B cell (primary cell): ENCODE measurements around the gene IGHMBP2. TPM values are rescaled to one million over a fixed set of nuclear protein-coding genes. Genes with fewer than 3 reads are reported as not detected.

ENCODE experiments used
- ATAC-seq: fragments of 200-7000 bp; cut with Tn5 transposase; one replicate; pipeline ENCODE4 v1.10.0; 2021; ENCODE audit warnings: low read depth, mild to moderate bottlenecking, moderate number of reproducible peaks, moderate library complexity
- CTCF ChIA-PET: fragments of 350-600 bp; sonication (Branson Sonifier 250); formaldehyde crosslinking; loops from one replicate; lab custom pipeline; 2021; ENCODE audit warnings: antibody characterized with exemption, inconsistent platforms; lab: Charles Lee
- POLR2A ChIA-PET: fragments of 350-600 bp; sonication (Branson Sonifier 250); formaldehyde crosslinking; loops from one replicate; lab custom pipeline; 2021; ENCODE audit warnings: antibody characterized with exemption; lab: Charles Lee
- DNase-seq: peaks from one replicate; pipeline ENCODE4 v3.0.0; 2013
- H2AFZ ChIP-seq: 2 replicates; pipeline ENCODE4 v1.6.1; 2012; ENCODE audit warnings: mild to moderate bottlenecking, low read depth, low read length; ENCODE audit not compliant: insufficient read depth, poor library complexity, severe bottlenecking
- H3K27ac ChIP-seq, 2 donors: 1 replicate in 1 of 2; 2 replicates in 1 of 2; pipeline ENCODE4 v1.5.1; 2012 to 2013; ENCODE audit warnings: low read length in 2 of 2, mild to moderate bottlenecking in 2 of 2, moderate library complexity in 1 of 2
- H3K27me3 ChIP-seq, 4 experiments: fragments of 200-600 bp in 1 of 4; sonication (generic) in 1 of 4; replicated peaks in 1 of 4; 1 replicate in 2 of 4; 2 replicates in 2 of 4; pipeline versions ENCODE4 v1.6.1 to v1.7.0; 2013 to 2016; ENCODE audit warnings: low read length in 3 of 4, mild to moderate bottlenecking in 2 of 4, mixed read lengths in 1 of 4, moderate library complexity in 1 of 4; ENCODE audit not compliant: insufficient read depth in 4 of 4, control insufficient read depth in 3 of 4; ENCODE audit errors: control extremely low read depth in 1 of 4
- H3K36me3 ChIP-seq, 2 experiments: replicated peaks in 1 of 2; 1 replicate in 1 of 2; 2 replicates in 1 of 2; pipeline versions ENCODE4 v1.6.1 to v1.7.1; 2013; ENCODE audit warnings: low read length in 1 of 2; ENCODE audit not compliant: insufficient read depth in 2 of 2, control insufficient read depth in 1 of 2; ENCODE audit errors: control extremely low read depth in 1 of 2, extremely low read depth in 1 of 2
- H3K4me1 ChIP-seq, 2 donors: fragments of 200-600 bp in 1 of 2; sonication (generic) in 1 of 2; 1 replicate in 1 of 2; 2 replicates in 1 of 2; pipeline versions ENCODE4 v1.5.1 to v1.6.1; 2013 to 2017; ENCODE audit warnings: low read length in 2 of 2; ENCODE audit not compliant: control insufficient read depth in 2 of 2, insufficient read depth in 2 of 2
- H3K4me2 ChIP-seq: replicated peaks from 2 replicates; pipeline ENCODE3; 2012; ENCODE audit warnings: mild to moderate bottlenecking, low read depth, low read length; ENCODE audit not compliant: poor library complexity, severe bottlenecking
- H3K4me3 ChIP-seq, 5 experiments: fragments of 200-600 bp in 1 of 5; sonication (generic) in 1 of 5; 1 replicate in 3 of 5; 2 replicates in 2 of 5; pipeline versions ENCODE4 v1.5.1 to v1.7.0; 2011 to 2016; ENCODE audit warnings: low read length in 4 of 5, mild to moderate bottlenecking in 4 of 5, low read depth in 2 of 5, control low read depth in 1 of 5, moderate library complexity in 1 of 5; ENCODE audit not compliant: insufficient read depth in 1 of 5; ENCODE audit errors: control extremely low read depth in 1 of 5, extremely low read depth in 1 of 5
- H3K79me2 ChIP-seq: fragments of 200-600 bp; sonication (generic); one replicate; pipeline ENCODE4 v1.6.0; 2016; ENCODE audit warnings: low read length; ENCODE audit not compliant: control insufficient read depth, insufficient read depth
- H3K9ac ChIP-seq: fragments of 200-600 bp; sonication (generic); 2 replicates; pipeline ENCODE4 v1.6.1; 2017; ENCODE audit warnings: mild to moderate bottlenecking, low read length, moderate library complexity
- H3K9me3 ChIP-seq, 3 donors: one replicate each; pipeline versions ENCODE4 v1.6.1 to v1.7.1; 2013; ENCODE audit warnings: low read length in 2 of 3; ENCODE audit not compliant: control insufficient read depth in 2 of 3, insufficient read depth in 1 of 3; ENCODE audit errors: control extremely low read depth in 1 of 3
- H4K20me1 ChIP-seq: 2 replicates; pipeline ENCODE4 v1.6.0; 2012; ENCODE audit warnings: mild to moderate bottlenecking, low read length; ENCODE audit not compliant: insufficient read depth, control insufficient read depth, poor library complexity, severe bottlenecking
- H3K27ac Mint-ChIP-seq: one replicate; pipeline ENCODE4 v1.8.0; 2021; ENCODE audit warnings: mixed read lengths
- H3K27me3 Mint-ChIP-seq: one replicate; pipeline ENCODE4 v1.8.0; 2021; ENCODE audit warnings: mixed read lengths
- H3K4me1 Mint-ChIP-seq: one replicate; pipeline ENCODE4 v1.8.0; 2021; ENCODE audit warnings: mixed read lengths
- H3K4me3 Mint-ChIP-seq: one replicate; pipeline ENCODE4 v1.8.0; 2021; ENCODE audit warnings: mixed read lengths
- H3K9me3 Mint-ChIP-seq: one replicate; pipeline ENCODE4 v1.8.0; 2022; ENCODE audit warnings: mixed read lengths; ENCODE audit not compliant: insufficient read depth
- CTCF ChIP-seq: fragments of 200-600 bp; IDR thresholded peaks from one replicate; pipeline ENCODE4 v1.8.0; 2022; ENCODE audit warnings: antibody characterized with exemption, mild to moderate bottlenecking
- EZH2 ChIP-seq: IDR thresholded peaks from 2 replicates; pipeline ENCODE4 v1.6.1; 2012; ENCODE audit warnings: borderline replicate concordance, low read depth, mild to moderate bottlenecking, moderate library complexity, low read length; ENCODE audit not compliant: insufficient read depth, poor library complexity, severe bottlenecking
- WGBS: methylation state at CpG from one replicate; pipeline ENCODE4 v1.1.5; 2013; ENCODE audit warnings: missing lambda C conversion rate; ENCODE audit not compliant: insufficient coverage; 5-methylcytosine and 5-hydroxymethylcytosine counted together
- intact Hi-C: fragments of 100-400 bp; cut with micrococcal nuclease; formaldehyde crosslinking; loops from one replicate; pipeline ENCODE4 v1.10.0; 2022
- polyA plus RNA-seq: library from polyadenylated mRNA; depleted of rRNA; stranded (reverse); fragments of >200 nt; gene quantifications from 2 replicates; pipeline ENCODE4 v1.2.3, GENCODE V29; 2012
- total RNA-seq, 2 donors: library from RNA; stranded (reverse); fragments of 120-200 nt in 1 of 2; gene quantifications; 1 replicate in 1 of 2; 2 replicates in 1 of 2; pipeline versions ENCODE4 v1.2.3 to v1.2.4, GENCODE V29; 2013 to 2022

IGHMBP2 gene
- total and polyA plus RNA-seq, 2 donors (not counting 1 experiment from before 2014, with no cell fraction given), result 41.4 to 42.9 TPM

GRCh38 chr11:68963779-68964178 is 60.1 kb downstream of the IGHMBP2 start:
- no peak for TF ChIP-seq CTCF
- TF ChIP-seq EZH2, result no peak
- ChIA-PET CTCF (no interaction called here), POLR2A (no interaction called here)
- no peaks in the 10 kb centered on the region for H4K20me1 ChIP-seq
- peaks cover 0 to 3% (median 1%) of the 10 kb centered on the region in 4 experiments for H3K27me3 ChIP-seq
- intact Hi-C loops, result no loop called here
- no peak for ATAC-seq
- peaks cover 8% of the 10 kb centered on the region for H3K4me1 Mint-ChIP-seq
- H3K9me3 ChIP-seq, result peaks cover 0 to 7% (median 0%) of the 10 kb centered on the region in 3 donors
- H3K27ac Mint-ChIP-seq, result no peak overlapping the region
- H3K27me3 Mint-ChIP-seq, result peaks cover 5% of the 10 kb centered on the region
- H2AFZ ChIP-seq, result no peak overlapping the region
- no peak overlapping the region for H3K4me3 ChIP-seq
- peaks cover 4% of the 10 kb centered on the region for H3K9me3 Mint-ChIP-seq
- peaks cover 0 to 8% of the 10 kb centered on the region in 2 donors for H3K4me1 ChIP-seq
- no peak overlapping the region for H3K27ac ChIP-seq
- 100% methylated on average over 3 of the region's 3 CpGs for WGBS
- no peak overlapping the region for H3K4me2 ChIP-seq
- no peaks in the 10 kb centered on the region for H3K79me2 ChIP-seq
- H3K9ac ChIP-seq, result no peak overlapping the region
- no peaks in the 10 kb centered on the region for H3K36me3 ChIP-seq
- no peak for DNase-seq
- H3K4me3 Mint-ChIP-seq, result no peak overlapping the region

- no peak for ATAC-seq
- peak overlapping the region; percentile 13 for H3K27ac Mint-ChIP-seq
These were observed 62.5 kb downstream of the IGHMBP2 start for GRCh38 chr11:68965901-68966853.

More at GRCh38 chr11:68965901-68966853, 62.5 kb downstream of the IGHMBP2 start:
- Histone ChIP-seq H3K4me2 (no peak overlapping the region), H3K9me3 (peaks cover 0 to 10% (median 0%) of the 10 kb centered on the region in 3 donors), H3K9ac (no peak overlapping the region), H2AFZ (no peak overlapping the region), H3K4me1 (peaks cover 0 to 8% of the 10 kb centered on the region in 2 donors), H3K4me3 (no peak overlapping the region), H3K79me2 (no peaks in the 10 kb centered on the region), H4K20me1 (no peaks in the 10 kb centered on the region), H3K27me3 (peaks cover 0 to 5% (median 2%) of the 10 kb centered on the region in 4 experiments), H3K36me3 (no peaks in the 10 kb centered on the region), H3K27ac (no peak overlapping the region)
- peaks cover 4% of the 10 kb centered on the region for H3K9me3 Mint-ChIP-seq
- H3K4me1 Mint-ChIP-seq, result peaks cover 8% of the 10 kb centered on the region
- intact Hi-C loops, result no loop called here
- no peak for DNase-seq
- no peak overlapping the region for H3K4me3 Mint-ChIP-seq
- CTCF ChIA-PET, result no interaction called here
- POLR2A ChIA-PET, result no interaction called here
- peaks cover 8% of the 10 kb centered on the region for H3K27me3 Mint-ChIP-seq
- TF ChIP-seq EZH2 (no peak), CTCF (no peak)
- 92% methylated on average over 10 of the region's 15 CpGs for WGBS
